Measurements from ENCODE around the gene MEGF8. TPM values are rescaled to one million over a fixed set of nuclear protein-coding genes. Genes with fewer than 3 reads are reported as not detected.

MEGF8 gene
- total RNA-seq, 1 donor from 2014 or later: 15.1 TPM

- peaks cover 49% of the 10 kb centered on the region for H3K4me1 Mint-ChIP-seq
- ATAC-seq (ENCODE audit: low read depth) (peak; percentile 36), DNase-seq (peak; percentile 85)
- POLR2A ChIA-PET: interaction anchor here (0.6 to 3.1 kb wide), 8 partner anchors 14 to 921 kb away, joined by 3 to 25 read pairs (median 3); partner anchors contain the start of genes B9D2, CIC, GSK3A and ZNF574
- H3K27ac Mint-ChIP-seq: no peak overlapping the region
- no peak overlapping the region for H3K4me3 Mint-ChIP-seq
- H3K36me3 Mint-ChIP-seq (ENCODE audit: low read depth): peaks cover 28% of the 10 kb centered on the region
- H3K9me3 Mint-ChIP-seq: no peaks in the 10 kb centered on the region
- no peaks in the 10 kb centered on the region for H3K27me3 Mint-ChIP-seq
- intact Hi-C loops (cut with micrococcal nuclease): loop anchor here (5.0 kb wide), 1 partner anchor 82 kb away; no protein-coding TSS in a partner anchor
- CTCF ChIA-PET: interaction anchor here (0.8 to 1.0 kb wide), 2 partner anchors 152 to 175 kb away, joined by 3 read pairs; partner anchors contain the start of gene POU2F2
- no peak for TF ChIP-seq CTCF (IDR thresholded peaks at IDR 0.05)
Observed at GRCh38 chr19:42284066-42284501, 41.4 kb upstream of the MEGF8 start.

DNA sequence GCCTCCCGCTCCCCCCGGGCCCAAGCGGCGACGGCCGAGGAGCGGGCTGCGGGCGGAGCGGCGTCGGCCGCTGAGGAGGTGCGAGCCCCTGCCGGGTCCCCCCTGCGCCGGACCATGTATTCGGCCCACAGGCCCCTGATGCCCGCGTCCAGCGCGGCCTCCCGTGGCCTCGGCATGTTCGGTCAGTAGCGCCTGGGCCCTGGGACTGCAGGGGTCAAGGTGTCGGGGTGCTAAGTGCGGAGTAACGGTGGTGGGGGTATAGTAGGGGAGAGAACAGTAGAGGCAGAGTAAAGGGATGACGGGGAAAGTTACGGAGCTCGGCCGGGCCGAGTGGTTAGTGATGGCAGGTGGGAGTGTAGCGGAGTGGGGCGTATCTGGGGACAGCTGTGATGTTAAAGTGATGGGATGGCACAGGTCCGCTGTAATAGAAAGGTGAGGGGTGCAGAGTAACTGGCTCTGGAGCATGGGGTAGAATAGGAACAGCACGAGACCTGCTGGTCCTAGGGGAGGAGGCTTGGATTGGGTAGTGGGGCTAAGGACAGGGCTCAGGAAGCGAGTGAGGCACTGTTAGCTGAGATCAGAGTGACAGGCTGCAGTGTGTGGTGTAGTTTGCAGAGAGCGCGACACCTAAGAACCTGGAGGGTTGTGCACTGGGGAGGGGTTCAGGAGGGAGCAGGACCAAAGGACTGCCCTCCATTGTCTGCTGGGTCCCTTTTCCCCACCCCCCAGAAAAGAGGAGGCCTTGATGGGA, 40.7 kb upstream of the MEGF8 start:
- Mint-ChIP-seq H3K4me1 (peaks cover 43% of the 10 kb centered on the region), H3K4me3 (peak overlapping the region; percentile 93), H3K36me3 (ENCODE audit: low read depth) (peaks cover 35% of the 10 kb centered on the region), H3K9me3 (no peaks in the 10 kb centered on the region), H3K27me3 (no peaks in the 10 kb centered on the region), H3K27ac (peak overlapping the region; percentile 90)
- intact Hi-C loops (cut with micrococcal nuclease): loop anchor here (5.0 kb wide), 1 partner anchor 82 kb away; no protein-coding TSS in a partner anchor
- ChIA-PET CTCF (interaction anchor here (0.8 to 1.0 kb wide), 3 partner anchors 12 to 176 kb away, joined by 3 read pairs; partner anchors contain the start of gene POU2F2), POLR2A (interaction anchor here (0.6 to 3.1 kb wide), 15 partner anchors 13 to 921 kb away, joined by 3 to 25 read pairs (median 3); partner anchors contain the start of genes B9D2, CIC, GSK3A and PAFAH1B3)
- ATAC-seq (ENCODE audit: low read depth): no peak
- peak; percentile 43 for DNase-seq
- no peak for TF ChIP-seq CTCF (IDR thresholded peaks at IDR 0.05)

DNA sequence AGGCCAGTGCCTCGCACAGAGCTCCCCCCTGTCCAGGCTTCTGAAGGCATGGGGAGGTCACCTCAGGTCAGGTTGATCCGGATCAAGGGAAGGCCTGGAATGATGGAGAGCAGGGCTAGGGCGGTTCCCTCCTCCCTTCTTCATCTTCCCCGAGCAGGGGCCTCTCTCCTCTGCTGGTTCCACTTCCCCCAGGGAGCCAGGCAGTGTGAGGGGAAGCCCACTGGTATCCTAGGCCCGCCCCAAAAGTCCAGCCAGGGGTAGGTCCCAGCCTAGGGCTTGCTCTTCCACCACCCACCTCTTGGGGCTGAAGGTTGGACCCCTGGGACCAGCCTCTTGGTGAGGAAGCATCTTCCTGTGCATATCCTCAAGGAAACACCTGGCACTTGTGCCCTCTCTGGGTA, 39.9 kb upstream of the MEGF8 start:
- peak overlapping the region; percentile 83 for H3K27ac Mint-ChIP-seq
- no peaks in the 10 kb centered on the region for H3K9me3 Mint-ChIP-seq
- peaks cover 44% of the 10 kb centered on the region for H3K4me1 Mint-ChIP-seq
- ChIA-PET CTCF (interaction anchor here (0.9 kb wide), 1 partner anchor 11 kb away, joined by 3 read pairs; no protein-coding TSS in a partner anchor), POLR2A (interaction anchor here (1.2 to 3.1 kb wide), 6 partner anchors 17 to 209 kb away, joined by 3 to 25 read pairs (median 7); partner anchors contain the start of genes GSK3A, PAFAH1B3, PRR19 and ZNF574)
- no peak for TF ChIP-seq CTCF (IDR thresholded peaks at IDR 0.05)
- H3K27me3 Mint-ChIP-seq: no peaks in the 10 kb centered on the region
- no peak for DNase-seq
- H3K4me3 Mint-ChIP-seq: peak overlapping the region; percentile 93
- no peak for ATAC-seq (ENCODE audit: low read depth)
- H3K36me3 Mint-ChIP-seq (ENCODE audit: low read depth): peaks cover 40% of the 10 kb centered on the region
- intact Hi-C loops (cut with micrococcal nuclease): no loop called here

DNA sequence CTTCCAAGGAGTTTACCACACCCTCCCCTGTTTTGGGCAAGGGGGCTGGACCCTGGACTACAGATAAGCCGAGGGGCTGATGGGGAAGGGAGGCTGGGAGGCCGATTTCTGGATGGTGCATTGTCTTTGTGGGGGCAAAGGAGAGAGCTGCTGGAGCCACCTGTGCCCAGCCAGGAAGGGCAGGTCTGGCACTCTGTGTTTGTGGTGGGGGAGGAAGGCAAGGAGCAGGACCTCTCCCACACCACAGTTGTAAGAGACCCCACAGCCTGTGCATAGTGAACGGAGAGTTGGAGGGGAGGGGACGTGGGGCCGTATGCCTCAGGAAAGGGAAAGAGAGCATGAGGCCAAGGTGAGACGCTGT, 39.5 kb upstream of the MEGF8 start:
- peak overlapping the region; percentile 83 for H3K27ac Mint-ChIP-seq
- intact Hi-C loops (cut with micrococcal nuclease): no loop called here
- ChIA-PET POLR2A (interaction anchor here (0.5 to 3.1 kb wide), 4 partner anchors 10 to 111 kb away, joined by 4 to 25 read pairs (median 8); partner anchors contain the start of genes GSK3A, PAFAH1B3 and PRR19), CTCF (no interaction called here)
- peak overlapping the region; percentile 93 for H3K4me3 Mint-ChIP-seq
- H3K4me1 Mint-ChIP-seq: peaks cover 44% of the 10 kb centered on the region
- no peak for DNase-seq
- no peaks in the 10 kb centered on the region for H3K9me3 Mint-ChIP-seq
- peaks cover 40% of the 10 kb centered on the region for H3K36me3 Mint-ChIP-seq (ENCODE audit: low read depth)
- TF ChIP-seq CTCF (IDR thresholded peaks at IDR 0.05): no peak
- H3K27me3 Mint-ChIP-seq: no peaks in the 10 kb centered on the region
- ATAC-seq (ENCODE audit: low read depth): no peak
